GM21515 (cell line): ENCODE results near the gene MBD5.

ENCODE experiments used
- ATAC-seq: cut with Tn5 transposase; IDR thresholded peaks from one replicate; pipeline ENCODE4 v1.9.1; 2021; ENCODE audit not compliant: unreplicated experiment

Gene MBD5

DNA sequence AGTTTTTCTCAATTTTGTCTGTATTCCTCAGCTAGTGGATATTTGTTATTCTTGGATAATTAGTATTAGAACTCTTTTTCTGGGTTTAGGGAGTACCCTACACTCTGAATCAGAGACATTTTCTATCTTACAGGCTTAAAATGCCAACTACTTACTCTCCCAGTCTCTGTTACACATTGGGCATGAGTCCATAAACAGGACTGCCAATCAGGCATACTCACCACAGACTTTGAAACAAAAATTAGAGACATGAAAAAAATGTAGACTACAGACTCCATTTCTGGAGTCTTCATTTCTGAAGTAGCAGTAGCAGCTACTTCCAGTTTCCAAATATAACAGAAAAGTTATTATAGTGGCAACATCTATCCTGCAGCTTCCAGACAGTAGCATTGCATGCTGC, 279.7 kb downstream of the MBD5 start:
- ATAC-seq, result no peak

DNA sequence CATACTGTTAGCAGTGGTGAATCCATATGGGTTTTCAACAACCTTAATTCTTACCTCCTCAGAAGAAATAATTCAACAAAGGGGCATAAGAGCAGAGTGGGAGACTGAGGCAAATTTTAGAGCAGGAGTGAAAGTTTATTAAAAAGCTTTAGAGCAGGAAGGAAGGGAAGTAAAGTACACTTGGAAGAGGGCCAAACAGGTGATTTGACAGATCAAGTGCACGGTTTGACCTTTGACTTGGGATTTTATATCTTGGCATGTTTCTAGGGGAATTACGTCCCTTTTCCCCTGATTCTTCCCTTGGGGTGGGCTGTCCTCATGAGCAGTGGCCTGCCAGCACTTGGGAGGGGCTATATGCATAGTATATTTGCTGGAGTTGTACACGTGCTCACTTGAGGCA, 280.5 kb downstream of the MBD5 start:
- ATAC-seq, result no peak

- ATAC-seq, result no peak
Observed at GRCh38 chr2:148302526-148302925, 281.6 kb downstream of the MBD5 start.

GRCh38 chr2:148303161-148303560, 282.3 kb downstream of the MBD5 start:
- no peak for ATAC-seq

- ATAC-seq, result no peak
Observed at GRCh38 chr2:148305476-148305875, 284.6 kb downstream of the MBD5 start.

- no peak for ATAC-seq
Observed at GRCh38 chr2:148306027-148306426, 285.1 kb downstream of the MBD5 start.

DNA sequence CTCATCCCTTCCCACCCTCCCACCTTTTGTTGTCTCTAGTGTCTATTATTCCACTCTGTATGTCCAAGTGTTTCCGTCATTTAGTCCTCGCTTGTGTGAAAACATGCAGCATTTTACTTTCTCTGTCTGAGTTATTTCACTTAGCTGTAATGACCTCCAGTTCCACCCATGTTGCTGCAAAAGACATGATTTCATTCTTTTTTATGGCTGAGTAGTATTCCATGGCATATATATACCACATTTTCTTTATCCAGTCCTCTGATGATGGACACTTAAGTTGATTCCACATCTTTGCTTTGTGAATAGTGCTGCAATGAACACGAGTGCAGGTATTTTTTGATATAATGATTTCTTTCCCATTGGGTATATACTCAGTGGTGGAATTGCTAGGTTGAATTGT, 296.7 kb downstream of the MBD5 start:
- ATAC-seq, result no peak

DNA sequence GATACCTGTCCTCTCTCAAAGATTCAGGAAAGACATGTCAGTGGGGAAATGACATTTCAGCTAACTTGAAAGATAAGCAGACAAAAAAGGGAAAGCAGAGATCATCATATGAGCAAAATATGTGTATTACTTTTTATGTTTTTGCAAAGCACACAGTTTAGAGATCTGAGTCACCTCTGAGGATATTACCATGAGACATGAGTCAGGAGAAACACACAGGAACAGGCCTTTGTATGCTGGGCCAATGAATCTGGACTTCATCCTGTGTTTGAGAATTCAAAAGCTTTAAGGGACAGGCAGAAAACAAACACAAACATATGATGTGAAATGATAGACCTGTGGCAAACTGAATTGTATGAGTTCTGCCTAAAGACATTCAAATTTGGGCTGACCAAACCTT, 317.6 kb downstream of the MBD5 start:
- ATAC-seq, result no peak

DNA sequence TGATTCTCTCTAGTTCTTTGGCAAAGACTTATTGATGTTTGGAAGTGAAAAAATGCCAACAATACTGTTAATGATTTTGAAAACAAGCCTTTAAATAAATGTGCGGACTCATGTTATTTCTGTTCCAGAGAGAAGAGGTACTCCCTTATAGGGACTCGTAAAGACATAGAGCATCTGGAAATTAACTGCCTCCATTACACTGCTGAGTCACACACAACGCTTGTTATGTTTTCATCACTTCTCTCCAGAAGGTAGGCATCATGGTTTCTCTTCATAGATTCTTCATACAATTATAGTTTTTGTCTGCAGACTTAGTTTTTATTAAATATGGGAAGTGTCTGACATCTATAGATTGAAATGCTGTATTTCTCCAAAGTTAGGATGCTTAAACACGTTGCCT, 321.2 kb downstream of the MBD5 start:
- ATAC-seq, result no peak

- ATAC-seq, result no peak
Observed at GRCh38 chr2:148350199-148350598, 329.3 kb downstream of the MBD5 start.

DNA sequence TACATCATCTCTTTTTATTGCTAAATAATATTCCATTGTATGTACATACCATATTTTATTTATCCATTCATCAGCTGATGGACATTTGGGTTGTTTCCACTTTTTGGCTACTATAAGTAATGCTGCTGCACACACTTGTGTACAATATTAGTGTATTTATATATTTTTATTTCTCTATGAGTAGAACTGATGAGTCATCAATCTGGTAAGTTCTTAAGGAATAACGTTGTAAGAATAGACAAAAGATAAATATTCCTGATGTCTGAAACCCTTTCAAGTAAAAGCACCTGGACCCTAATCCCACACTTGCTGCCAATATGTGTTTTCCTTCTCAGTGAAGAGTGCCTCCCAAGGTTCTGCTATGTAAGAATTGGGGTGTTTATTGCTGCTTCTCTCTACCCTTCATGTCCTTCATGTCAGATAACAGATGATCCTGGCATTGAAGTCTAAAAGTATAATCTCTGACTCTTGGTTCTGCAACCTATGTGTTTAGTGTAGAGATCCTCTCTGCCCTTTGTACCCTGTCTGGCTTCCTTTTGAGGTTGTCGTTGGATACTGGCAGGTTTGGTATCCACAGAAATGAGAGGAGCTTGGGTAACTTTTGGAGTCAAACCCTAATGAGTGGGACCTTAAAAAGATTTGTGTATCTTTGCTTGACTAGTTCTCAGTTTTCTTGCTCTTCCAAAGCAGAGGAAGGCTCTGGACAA, 330.7 kb downstream of the MBD5 start:
- ATAC-seq, result no peak

DNA sequence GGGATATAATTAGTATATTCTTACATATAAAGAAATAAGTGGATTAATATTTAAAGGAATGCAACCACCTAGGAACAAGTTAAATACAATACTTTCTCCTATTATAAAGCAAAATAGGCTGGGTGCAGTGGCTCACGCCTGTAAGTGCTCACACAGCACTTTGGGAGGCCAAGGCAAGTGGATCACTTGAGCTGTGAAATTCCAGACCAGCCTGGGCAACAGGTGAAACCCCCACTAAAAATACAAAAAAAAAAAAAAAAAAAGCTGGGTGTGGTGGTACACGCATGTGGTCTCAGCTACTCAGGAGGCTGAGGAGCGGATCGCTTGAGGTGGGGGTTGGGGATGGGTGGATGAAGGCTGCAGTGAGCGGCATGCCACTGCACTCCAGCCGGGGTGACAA, 337.5 kb downstream of the MBD5 start:
- ATAC-seq, result no peak

DNA sequence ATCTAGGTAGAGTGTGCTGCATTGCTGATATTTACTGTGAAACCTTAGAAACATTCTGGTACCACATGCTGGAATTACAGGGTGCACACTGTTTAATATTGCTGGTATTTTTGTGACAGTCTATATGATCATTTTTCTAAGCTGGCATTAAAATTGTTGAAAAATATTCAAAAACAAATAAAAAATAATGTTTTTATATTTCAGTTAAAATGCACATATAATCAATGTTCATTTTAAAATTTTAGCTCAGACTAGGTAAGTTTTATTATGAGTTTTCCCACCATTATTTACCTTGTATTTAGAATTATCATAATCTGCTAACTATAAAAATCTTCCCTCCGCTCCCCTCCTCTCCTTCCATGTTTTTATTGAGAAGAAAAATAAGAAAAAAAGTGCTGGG, 339.8 kb downstream of the MBD5 start:
- no peak for ATAC-seq

- no peak for ATAC-seq
Observed at GRCh38 chr2:148362144-148362796, 341.4 kb downstream of the MBD5 start.

DNA sequence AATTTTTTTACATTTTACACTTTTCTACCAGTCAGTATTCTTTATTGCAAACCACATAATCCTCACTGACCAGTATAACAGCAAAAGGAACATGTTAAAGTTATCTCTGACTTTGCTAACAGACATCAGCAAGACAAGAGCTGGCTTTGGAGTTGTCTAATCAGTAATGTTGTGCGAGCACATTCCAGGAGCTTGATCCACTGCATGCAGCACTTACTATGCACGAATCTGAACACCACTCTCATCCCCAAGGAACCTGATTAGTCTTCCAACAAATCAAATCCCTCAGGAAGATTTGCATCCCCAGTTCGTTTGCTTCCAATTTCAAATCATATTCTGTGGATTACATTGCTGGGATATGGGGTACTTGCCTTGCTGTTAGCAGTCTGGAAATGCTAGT, 354.3 kb downstream of the MBD5 start:
- no peak for ATAC-seq

- ATAC-seq, result no peak
Observed at GRCh38 chr2:148391324-148391723, 370.4 kb downstream of the MBD5 start.

DNA sequence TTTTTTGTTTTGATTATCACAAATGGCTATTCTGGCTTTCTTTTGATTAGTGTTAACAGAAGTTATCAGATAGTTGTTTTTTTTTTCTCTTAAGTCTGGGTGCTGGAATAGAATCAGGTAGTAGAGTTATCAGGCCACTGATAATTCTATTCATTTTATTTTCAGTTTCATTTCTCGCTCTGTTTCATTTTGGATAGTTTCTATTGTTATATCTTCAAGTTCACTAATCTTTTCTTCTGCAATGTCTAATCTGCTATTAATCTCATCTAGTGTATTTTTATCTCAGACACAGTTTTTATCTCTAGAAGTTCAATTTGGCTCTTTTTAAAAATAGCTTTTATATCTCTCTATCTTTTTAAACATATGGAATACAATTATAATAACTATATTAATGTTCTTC, 381.9 kb downstream of the MBD5 start:
- ATAC-seq, result no peak

- ATAC-seq, result no peak
Observed at GRCh38 chr2:148410899-148411298, 390.0 kb downstream of the MBD5 start.

DNA sequence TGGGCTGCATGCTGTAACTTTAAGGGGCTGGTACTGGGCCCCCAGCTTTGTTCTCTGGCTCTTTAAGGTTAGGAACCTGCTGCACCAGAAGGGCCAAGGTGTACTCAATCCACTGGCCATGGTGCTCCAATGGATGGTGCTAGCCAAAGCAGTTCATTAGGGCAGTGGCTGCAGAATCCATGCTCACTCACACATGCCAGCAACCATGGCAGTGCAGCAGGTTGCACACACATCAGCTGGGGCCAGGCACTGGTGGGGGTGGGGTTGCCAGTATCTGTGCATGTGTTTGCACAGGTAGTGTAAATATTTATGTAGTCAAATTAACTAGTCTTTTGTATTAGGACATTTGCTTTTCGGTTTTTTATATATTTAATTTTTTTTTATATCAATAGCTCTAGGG, 395.4 kb downstream of the MBD5 start:
- no peak for ATAC-seq

DNA sequence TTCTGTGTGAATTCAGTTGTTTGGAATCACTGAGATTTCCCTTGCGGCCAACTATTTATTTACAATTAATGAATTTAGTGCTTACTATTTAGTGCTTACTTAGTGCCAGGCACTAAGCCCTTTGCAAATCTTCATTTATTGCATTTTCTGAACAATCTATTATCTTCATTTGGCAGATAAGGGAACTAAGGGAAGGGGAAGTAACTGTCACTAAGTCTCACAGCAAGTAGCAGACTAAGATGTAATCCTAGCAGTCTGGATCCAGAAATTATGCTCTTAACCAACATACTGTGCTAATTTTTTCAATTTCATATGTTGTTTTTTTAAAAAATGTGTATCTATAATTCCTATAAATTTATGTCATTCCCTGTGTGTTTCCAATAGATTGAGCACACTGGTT, 409.2 kb downstream of the MBD5 start:
- no peak for ATAC-seq

- no peak for ATAC-seq
Observed at GRCh38 chr2:148447877-148448276, 427.0 kb downstream of the MBD5 start.

DNA sequence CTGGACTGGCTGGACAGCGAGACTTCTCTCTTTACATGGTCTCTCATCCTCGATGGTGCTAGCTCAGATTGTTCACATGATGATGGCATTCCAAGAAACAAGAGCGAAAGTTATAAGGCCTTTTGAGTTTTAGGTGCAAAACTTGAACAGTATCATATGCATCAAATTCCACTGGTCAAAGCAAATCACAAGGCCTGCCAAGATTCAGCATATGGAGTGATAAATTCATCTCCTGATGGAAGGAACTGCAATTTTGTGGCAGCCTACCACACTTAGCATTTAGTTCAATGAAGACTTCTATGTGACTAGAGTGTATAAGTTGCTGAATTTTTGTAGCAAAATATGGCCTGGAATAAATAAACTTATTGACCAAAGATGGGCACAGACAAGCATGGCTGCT, 429.6 kb downstream of the MBD5 start:
- ATAC-seq, result no peak

- ATAC-seq, result no peak
Observed at GRCh38 chr2:148451046-148451445, 430.2 kb downstream of the MBD5 start.
